Measurements from ENCODE around the gene DLGAP1. TPM values are rescaled to one million over a fixed set of nuclear protein-coding genes. Genes with fewer than 3 reads are reported as not detected.

DLGAP1 gene
- total RNA-seq, 1 donor from 2014 or later = 7.2 TPM

DNA sequence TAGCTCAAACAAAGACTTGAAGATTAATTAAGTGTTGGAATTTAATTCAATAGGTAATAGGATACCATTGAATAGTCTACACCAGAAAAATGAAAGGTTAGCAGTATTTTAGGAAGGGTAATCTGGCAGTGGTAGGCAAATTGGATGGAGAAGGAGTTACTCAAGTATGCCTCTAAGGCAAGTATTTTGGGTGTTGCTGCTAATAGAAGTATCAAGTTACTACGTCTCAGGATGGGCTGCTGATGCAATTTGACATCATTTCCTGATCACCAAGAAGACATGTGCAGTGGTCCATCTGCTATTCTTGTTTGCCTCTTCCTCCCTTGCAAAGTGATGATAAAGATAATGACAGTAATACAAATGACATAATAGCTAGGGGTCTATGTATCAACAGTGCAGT is 519.8 kb downstream of the DLGAP1 start:
- no peak for DNase-seq (ENCODE audit: low read depth)

DNA sequence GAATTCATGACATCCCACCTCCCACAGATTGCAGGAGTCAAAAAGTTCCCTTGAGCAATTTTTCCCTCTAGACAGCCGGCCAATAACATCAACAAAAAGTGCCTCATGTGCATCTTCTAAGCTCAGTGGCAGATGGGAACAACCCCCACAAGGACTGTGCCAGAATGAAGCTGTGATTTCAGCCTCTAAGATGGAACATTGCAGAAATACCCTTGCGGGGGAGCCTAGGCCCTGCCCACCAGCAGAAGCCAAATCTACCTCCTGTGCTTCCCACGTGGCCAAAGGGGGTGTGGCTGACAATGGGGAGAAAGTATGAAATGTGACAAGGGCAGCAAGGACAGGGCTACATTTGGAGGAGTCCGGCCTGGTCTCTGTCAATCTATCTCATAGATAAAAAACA is 522.8 kb downstream of the DLGAP1 start:
- no peak for DNase-seq (ENCODE audit: low read depth)

DNA sequence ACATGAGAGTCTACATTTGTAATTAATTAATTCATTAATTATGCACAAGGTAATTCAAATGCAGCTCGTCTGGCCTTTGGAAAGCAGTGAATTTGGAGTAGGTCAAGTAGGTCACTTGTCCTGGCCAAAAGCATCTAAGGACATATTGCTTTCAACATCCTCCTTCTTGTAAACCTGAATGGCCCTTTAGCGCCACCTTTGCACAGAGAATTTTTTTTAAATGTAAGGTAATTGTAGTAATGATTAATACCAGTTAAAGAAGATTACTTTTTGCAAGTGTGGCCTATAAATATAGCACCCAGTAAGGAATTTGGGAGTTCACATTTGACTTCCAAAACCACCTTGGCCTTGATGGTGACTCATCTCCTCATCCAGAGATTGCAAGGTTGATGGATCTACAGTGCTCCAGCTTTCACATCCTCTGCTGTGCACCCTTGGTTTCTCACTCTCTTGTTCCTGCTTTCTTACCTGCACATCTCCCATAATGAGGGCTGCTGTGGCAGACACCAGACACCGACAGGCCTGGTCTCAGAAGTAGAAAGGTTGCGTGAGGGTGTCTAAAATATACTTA is 523.5 kb downstream of the DLGAP1 start:
- DNase-seq (ENCODE audit: low read depth) = peak; percentile 28

DNA sequence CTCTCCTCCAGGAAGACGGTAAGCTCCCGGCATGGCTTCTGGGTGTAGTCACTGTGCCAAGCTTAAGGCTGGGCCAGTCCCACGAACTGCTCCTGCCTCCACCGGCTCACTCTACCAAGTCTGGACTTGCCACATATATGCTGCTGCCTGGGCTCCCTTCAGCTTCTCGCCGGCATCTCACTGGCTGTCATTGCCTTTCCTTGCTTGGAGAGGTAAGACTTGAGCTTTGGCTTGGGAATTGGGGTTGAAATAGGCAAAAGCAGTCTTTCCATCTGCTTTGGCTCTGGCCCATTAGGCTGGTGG is 524.1 kb downstream of the DLGAP1 start:
- no peak for DNase-seq (ENCODE audit: low read depth)

DNA sequence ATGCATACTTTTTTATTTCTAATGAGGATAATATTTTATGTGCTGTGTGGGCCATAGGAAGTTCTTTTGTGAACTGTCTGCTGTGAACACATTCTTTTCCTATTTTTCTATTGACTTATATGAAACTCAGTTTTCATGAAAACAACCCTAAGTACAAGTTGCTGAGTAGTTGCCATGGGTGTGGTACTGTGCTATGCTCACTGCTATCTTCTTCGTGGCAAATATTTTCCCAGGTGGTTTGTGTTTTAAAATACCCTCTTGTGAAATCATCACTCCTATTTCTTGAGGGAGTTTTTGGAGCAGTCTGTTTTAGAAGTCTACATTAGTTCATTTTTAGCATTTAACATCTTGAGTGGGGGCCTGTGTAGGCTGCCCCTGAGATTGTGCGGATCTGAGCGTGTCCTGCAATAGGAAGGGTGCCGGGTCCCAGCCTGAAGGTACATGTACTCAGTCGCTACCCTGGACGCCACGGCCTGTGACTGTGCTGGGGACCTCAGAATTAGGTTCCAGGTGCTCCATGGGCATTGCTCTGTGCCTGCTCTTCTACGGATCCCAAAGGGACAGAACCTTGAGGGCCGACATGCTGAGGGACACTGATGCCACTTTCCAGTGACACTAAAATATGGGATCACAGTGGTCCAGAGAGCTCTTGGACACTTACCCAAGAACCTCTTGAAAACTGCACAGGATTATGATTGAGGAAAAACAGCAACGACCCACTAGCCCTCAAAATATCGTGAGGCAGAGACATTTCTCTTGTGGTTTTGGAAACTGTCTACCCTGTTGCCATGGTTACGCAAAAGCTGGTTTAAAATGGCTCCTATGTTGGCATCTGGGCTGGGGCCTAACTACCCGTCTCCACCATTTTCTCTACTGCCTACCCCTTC is 524.7 kb downstream of the DLGAP1 start:
- no peak for DNase-seq (ENCODE audit: low read depth)

DNA sequence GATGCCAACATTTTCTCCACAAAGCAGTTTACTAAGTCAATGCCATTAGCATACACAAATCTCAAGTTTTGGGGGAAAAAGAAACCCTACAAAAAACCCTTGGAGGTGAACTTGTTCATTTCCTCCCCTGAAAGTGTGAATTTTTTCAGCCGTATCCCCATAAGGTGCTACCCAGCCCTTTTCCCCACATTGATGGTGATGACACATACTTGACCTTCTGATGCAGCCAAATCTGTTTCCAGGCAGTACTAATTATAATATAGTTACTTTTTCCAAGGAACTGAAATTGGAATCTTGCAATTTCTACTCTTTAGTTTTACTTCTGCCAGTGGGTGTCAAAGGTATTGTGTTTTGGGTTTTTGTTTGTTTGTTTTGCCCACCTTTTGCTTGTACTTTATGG is 530.7 kb downstream of the DLGAP1 start:
- DNase-seq (ENCODE audit: low read depth) = no peak

DNA sequence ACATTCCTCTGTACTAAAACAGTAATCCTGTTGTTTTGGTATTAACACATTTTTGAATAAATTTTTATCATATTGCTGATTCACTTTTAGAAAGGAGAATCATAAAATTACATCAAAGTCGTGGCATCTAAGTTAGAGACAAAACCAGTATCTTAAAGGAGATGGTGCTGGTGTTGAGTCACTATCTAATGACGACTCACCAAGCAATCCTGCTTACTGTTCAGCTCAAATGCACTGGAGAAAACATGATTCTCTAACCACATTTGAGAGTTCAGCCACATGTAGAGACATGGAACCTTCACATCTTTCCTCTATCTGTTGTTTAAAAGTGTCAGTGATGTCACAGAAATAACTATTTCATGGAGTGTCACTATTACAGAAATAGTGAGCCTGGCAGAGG is 531.4 kb downstream of the DLGAP1 start:
- peak; percentile 74 for DNase-seq (ENCODE audit: low read depth)

DNA sequence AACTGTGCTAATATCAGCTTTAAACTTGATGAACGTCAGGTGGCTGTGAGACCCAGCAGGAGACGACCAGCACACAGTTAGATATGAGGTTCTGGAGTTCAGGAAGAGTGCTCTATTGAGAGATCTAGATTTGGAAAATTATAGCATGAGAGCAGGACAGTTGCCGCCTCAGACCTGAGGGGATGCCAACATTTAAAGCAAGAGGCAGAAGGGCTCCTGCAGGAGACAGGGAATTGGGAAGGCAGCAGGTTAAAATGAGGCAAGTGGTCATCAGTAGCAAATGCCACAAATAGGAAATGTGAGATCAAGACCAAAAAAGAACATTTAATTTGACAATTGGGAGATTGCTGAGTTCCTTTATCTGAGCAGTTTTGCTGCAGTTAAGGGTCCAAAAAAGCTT is 533.3 kb downstream of the DLGAP1 start:
- DNase-seq (ENCODE audit: low read depth) = no peak

DNA sequence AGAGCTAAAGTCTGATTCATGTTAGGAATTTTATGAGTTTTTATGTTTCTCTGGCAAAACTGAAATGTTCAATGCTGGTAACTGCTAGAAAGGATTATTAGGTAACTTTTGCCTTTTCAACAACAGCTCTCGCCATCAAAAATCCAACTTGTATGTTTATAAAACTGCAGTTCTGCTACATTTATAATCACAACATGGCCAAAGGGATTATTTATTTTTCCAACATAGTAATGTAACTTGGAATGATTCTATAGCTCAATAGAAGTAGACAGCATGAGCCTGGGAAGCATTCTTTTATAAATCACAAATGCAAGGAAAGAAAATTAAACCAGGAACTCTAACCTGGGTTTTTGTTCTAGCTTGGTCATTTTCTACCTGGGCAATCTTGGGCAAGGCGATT is 534.3 kb downstream of the DLGAP1 start:
- DNase-seq (ENCODE audit: low read depth) = no peak

DNA sequence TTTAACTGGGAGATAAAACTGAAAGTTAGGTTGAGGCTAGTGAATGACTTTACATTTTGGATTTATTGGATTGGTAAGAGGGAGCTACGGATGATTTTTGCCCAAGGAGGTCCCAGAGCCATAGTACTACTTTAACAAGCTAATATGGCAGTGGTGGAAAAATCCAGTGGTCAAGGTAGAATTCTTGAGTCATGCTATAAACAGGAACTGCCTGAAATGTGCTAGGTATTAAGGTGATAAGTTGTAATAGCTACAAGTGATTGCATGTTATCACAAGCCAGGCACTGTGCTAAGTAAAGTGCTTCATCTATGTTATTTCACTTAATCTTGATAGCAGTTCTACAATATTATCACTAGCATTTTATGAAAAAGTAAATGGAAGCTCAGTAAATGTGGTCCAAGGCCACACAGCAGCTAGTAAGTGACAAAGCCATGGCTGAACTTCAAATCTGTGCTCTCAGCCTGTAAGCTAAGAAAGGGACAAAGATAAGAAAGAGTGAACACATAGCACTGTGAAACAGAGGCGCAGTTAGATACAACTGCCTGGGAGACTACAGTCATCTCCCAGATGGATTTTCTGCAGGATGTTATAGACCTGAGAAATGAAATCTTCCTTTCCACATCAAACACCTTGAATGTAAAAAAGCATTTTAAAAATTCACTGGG is 535.6 kb downstream of the DLGAP1 start:
- DNase-seq (ENCODE audit: low read depth) = no peak

DNA sequence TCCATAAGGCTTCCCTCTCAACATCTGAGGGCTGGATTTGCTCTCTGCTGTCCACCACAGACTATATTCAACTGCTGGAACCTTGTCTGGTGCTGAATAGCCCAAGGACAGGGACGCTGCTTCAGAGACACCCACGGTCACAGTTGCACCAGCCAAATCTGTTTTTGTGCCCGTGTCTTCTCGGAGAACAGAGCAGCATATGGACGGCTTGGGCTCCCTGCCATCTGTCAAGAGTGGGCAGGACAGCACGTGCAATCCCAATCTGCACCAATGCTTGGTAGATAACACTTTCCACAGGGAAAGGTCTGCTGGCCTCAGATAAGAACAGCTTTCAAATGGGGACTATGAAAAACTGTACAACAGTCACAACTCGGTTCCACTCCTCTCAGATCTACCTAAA is 539.0 kb downstream of the DLGAP1 start:
- DNase-seq (ENCODE audit: low read depth) = no peak

DNA sequence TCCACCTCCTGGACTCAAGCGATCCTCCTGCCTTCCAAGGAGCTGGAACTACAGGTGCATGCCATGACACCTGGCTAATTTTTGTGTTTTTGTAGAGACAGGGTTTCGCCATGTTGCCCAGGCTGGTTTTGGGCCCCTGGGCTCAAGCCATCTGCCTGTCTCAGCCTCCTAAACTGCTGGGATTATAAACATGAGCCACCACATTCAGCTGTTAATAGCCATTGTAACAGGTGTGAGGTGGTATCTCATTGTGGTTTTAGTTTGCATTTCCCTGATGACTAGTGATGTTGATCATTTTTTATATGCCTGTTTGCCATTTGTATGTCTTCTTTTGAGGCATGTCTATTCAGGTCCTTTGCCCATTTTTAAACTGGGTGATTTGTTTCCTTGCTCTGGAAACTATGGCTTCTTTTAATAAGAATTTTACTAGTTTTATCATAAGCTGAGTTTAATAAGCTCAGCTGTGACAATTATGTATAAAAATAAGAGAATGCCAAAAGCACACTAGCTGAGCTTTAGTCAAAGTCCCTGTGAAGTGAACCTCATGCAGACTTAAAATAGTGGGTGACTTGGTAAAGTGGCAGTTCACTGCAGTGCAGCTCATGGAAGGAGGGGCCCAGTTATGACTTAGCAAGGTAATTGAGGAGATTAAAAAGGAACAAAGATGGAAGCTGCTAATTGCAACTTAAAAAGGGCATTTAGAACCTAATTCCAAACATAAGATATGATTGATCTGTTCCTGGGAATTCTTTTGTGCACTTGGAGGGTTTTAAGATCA is 540.1 kb downstream of the DLGAP1 start:
- DNase-seq (ENCODE audit: low read depth) = no peak

DNA sequence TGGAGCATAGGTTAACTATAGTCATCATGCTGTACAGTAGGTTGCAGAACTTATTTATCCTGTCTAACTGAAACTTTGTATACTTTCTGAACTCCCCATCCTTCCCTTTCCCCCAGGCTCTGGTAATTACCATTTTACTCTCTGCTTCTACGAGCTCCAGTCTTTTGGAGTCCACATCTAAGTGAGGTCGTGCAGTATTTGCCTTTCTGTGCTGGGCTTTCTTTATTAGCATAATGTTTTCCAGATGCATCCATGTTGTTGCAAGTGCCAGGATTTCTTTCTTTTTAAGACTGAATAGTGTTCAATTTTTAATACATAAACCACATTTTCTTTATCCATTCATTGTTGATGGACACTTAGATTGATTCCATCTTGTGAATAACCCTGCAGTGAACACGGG is 541.0 kb downstream of the DLGAP1 start:
- DNase-seq (ENCODE audit: low read depth) = no peak

DNA sequence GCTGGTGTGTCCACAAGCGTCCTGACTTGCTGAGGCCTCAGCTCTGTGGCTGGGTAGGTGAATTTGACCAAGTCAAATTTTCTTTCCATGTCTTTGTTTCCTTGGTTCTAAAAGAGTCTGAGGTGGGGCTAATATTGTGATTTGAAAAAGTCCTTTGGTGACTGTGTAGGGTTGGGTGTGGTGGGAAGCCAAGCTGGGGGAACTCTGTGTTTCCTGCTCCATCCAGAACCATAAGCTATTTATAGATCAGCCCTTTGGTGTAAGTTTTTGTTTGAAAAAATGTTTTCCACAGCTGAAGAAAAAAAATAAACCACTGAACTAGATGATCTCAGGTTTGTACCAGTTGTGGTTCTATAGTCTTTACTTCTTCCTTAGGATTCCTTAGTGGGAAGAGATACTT is 542.4 kb downstream of the DLGAP1 start:
- no peak for DNase-seq (ENCODE audit: low read depth)

DNA sequence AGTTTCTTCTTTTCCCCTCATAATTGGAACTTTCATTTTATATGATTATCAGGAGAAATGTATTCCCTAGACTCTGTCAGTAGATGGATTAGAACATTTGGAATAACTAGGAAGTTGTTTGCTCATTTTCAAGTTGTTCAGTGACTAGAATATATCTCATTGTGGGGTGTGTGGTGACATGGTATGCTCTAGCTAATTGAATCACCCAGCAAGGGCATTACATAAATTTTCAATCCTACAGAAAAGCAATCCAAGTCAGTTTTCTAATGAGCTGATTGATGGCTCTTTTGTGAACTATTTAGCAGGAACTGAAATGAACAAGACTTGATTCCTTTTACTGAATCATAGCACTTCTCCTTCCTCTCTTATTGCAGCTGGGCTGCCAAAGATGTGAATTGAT is 543.7 kb downstream of the DLGAP1 start:
- DNase-seq (ENCODE audit: low read depth) = no peak

DNA sequence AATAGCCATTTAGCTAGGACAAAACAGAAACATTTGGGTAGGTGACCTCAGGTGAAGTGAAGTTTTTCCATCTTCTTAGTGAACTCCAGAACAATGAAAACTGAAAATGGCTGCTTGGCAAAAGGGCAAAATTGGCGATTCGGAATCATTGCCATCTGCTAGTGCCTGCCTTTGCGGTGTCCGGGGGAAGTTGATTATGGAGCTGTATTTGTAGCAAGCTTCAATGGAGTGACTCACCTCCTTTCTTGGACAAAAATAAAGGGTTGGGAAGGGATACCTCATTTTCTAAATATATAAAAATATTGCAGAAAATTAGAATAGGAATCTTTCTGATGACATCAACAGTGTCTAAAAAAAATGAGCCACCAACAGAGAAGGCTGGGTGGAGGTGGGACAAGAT is 544.6 kb downstream of the DLGAP1 start:
- no peak for DNase-seq (ENCODE audit: low read depth)

DNA sequence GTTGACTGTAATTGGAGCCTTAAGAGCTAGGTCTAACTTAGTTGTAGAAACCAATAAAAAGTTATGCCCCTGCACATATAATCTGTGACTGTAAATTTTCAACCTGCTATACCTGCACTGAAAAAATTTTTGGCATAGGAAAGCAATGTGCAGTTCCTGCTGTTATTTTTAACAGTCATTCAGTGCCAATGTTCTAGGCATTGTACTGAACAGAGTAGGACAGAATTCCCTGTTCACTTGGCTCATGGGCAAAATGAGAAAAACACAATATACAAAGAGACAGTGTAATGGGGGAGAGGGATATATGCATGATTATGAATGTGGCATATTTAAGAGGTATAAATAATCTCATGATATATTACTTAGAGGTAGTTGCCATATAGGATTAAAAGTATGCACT is 547.2 kb downstream of the DLGAP1 start:
- DNase-seq (ENCODE audit: low read depth) = no peak

DNA sequence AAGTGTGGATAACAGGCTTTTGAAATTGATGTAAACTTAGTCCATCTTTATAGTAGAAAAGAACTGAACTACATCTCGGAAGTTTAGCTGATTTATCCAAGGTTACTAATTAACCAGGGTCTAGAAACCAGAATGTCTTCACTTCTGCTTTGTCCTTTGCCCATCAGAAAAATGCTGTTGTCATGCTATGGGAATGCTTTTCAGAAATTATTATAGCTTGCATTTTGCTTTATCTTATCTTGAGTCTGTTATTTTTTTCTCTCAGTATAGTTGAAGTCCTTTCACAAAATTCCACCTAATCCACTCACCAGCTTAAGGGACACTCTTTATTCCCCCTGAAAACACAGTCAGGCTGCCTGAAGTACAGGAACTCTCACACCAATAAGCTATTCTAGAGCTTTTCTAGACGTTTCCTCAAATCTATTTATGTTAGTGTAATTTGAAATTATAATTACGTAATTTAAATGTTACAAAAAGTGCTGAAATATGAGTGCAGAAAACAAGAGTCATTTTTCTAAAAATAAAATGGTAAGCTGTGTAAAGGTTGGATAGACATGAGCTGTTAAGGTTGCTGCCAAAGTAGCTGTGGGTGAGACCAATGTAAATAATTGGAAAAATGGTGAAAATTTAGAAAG is 548.9 kb downstream of the DLGAP1 start:
- DNase-seq (ENCODE audit: low read depth) = peak; percentile 54

DNA sequence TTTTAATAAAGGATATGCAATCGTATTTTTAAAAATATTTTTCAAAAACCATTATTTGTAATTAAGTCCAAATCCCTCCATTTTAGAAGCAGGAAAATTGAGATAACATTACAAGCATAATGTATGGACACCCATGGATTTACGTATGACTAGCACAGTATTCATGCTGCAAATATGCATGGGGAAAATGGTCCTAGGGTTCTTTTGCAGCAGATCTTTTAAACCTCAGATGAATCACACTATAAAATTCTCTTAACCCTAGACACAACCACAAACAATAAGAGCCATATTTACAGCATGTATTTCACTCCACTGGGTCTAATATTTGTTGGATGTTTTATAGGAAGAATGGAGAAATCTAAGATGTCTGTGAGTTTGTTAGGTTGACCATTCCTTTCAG is 551.8 kb downstream of the DLGAP1 start:
- DNase-seq (ENCODE audit: low read depth) = peak; percentile 83

DNA sequence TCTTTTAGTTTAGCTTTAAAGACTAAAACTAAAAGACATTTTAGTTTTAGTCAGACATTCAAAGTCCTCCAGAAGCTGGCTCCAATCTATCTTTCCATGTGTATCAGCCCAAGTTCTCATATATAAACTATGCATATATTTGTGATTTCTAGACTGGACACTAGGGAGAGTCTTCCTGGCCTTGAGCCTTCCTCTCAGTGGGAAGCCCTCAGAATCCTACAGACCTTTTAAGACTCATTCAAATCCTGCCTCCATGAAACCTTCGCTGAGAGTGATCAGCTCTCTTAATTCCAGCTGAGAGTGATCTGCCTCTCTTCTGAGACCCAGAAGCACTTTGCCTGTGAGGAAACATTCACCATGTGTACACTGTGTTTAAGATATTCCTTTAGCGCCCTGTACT is 552.4 kb downstream of the DLGAP1 start:
- no peak for DNase-seq (ENCODE audit: low read depth)

DNA sequence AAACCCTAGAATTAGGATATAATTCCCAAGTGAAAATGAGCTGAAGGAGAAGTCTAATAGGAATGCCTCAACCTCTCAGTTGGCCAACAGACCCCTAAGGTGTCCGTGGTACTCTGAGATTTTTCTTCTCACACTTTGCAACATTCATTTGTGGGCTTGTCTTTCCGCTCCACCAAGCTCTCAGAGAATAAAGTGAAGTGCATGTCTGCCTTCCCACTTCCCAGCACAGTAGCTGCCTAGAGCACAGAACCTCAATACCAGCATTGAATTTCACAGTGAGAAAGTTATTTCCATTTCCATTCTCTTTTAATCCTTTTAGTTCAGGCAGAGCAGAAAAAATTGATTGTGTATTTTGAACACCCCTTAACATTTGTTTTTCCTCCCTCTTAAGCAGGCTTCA is 553.3 kb downstream of the DLGAP1 start:
- peak; percentile 72 for DNase-seq (ENCODE audit: low read depth)

DNA sequence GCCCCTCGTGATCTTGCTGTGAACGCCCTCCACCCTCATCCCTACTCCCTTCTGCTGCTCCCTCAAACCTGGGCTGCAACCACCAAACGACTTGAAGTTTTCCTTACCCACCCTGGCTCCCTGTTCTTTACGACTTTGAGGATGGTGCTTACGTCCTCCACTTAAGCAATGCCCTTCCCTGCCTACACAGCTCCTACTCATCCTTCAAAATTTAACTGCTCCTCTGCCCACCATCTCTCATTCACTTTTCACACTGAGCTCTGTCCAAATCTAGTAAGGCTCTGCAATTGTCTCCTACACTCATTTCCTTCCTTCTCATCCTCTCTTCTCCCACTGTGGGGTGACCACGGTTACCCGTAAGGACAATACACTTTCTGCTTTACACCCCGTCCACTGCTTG is 554.1 kb downstream of the DLGAP1 start:
- no peak for DNase-seq (ENCODE audit: low read depth)

Measured in renal cortical epithelial cell (primary cell).